Measurements from ENCODE around the gene GRB10. TPM values are rescaled to one million over a fixed set of nuclear protein-coding genes. Genes with fewer than 3 reads are reported as not detected.

Gene GRB10
- polyA plus RNA-seq, 3 donors: 1.3 to 3.1 (median 1.5) TPM

DNA sequence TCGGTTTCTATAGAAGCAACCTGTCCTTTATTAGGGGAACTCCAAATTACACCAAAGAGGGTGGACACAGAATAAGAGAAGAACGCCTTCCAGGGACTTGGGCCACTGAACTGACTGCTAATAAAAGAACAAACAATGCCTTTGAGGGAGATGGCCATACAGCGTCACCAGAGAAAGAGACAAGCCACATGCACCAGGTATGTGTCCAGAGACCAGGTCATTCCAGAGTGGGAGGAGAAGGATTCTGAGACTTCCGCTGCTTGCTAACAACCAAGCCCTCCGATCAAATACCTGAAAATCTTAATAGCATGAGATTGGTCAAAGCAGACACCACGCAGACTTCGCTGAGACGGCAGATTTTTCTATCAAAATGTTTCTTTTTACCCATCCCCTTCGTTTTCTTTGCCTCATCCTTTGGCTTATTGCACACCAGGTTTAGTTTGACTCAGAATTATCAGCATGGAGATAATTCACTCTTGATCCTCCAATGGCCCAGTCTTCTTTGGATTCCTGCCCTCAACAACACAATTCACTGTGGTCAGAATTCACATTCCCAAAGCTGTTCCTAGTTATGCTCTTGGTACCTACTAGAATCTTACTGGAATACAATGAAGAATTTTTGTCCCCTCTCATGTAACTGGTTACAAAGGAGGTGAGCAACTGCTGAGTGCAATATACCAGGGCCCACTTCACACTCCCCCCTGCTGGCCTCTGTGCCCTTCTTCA is 130.1 kb downstream of the GRB10 start:
- intact Hi-C loops (cut with micrococcal nuclease): no loop called here
- H3K9ac ChIP-seq (ENCODE audit: insufficient read depth, low read length, poor library complexity, severe bottlenecking): no peak overlapping the region
- no peaks in the 10 kb centered on the region for H3K79me2 ChIP-seq (ENCODE audit: insufficient read depth, low read length)
- Mint-ChIP-seq H3K4me1 (peaks cover 20% of the 10 kb centered on the region), H3K27ac (no peak overlapping the region), H3K4me3 (no peak overlapping the region), H3K9me3 (no peaks in the 10 kb centered on the region), H3K36me3 (peaks cover 0 to 5% of the 10 kb centered on the region in 2 donors), H3K27me3 (ENCODE audit: low read depth in 3 of 3) (peaks cover 0 to 2% (median 2%) of the 10 kb centered on the region in 3 donors)
- no peak for TF ChIP-seq CTCF (IDR thresholded peaks at IDR 0.05)
- H3K36me3 ChIP-seq (replicated peaks in 1 of 2; ENCODE audit: control insufficient read depth in 1 of 2, insufficient read depth in 2 of 2, low read length in 2 of 2): no peaks in the 10 kb centered on the region
- no peak overlapping the region for H3K27ac ChIP-seq (ENCODE audit: low read depth in 1 of 2, low read length in 2 of 2)
- H3K9me3 ChIP-seq (replicated peaks in 1 of 2; ENCODE audit: control insufficient read depth in 1 of 2, insufficient read depth in 1 of 2, low read length in 2 of 2): no peaks in the 10 kb centered on the region
- H3K4me1 ChIP-seq (ENCODE audit: control insufficient read depth in 1 of 2, insufficient read depth in 2 of 2, low read length in 2 of 2): peaks cover 7 to 16% of the 10 kb centered on the region in 2 donors
- no peaks in the 10 kb centered on the region for H4K20me1 ChIP-seq (ENCODE audit: insufficient read depth, low read length)
- 96% methylated on average over 7 of the region's 9 CpGs for WGBS (ENCODE audit: insufficient coverage)
- H3K27me3 ChIP-seq (ENCODE audit: control insufficient read depth in 2 of 2, insufficient read depth in 2 of 2, low read length in 2 of 2): no peaks in the 10 kb centered on the region
- no peak for DNase-seq
- no peak overlapping the region for H3K4me2 ChIP-seq (replicated peaks; ENCODE audit: extremely low read depth, low read length, poor library complexity, severe bottlenecking)
- no peak overlapping the region for H2AFZ ChIP-seq (ENCODE audit: insufficient read depth, low read depth, low read length, poor library complexity, severe bottlenecking)
- no peak overlapping the region for H3K4me3 ChIP-seq (replicated peaks in 1 of 3; ENCODE audit: low read depth in 2 of 3, low read length in 3 of 3)

DNA sequence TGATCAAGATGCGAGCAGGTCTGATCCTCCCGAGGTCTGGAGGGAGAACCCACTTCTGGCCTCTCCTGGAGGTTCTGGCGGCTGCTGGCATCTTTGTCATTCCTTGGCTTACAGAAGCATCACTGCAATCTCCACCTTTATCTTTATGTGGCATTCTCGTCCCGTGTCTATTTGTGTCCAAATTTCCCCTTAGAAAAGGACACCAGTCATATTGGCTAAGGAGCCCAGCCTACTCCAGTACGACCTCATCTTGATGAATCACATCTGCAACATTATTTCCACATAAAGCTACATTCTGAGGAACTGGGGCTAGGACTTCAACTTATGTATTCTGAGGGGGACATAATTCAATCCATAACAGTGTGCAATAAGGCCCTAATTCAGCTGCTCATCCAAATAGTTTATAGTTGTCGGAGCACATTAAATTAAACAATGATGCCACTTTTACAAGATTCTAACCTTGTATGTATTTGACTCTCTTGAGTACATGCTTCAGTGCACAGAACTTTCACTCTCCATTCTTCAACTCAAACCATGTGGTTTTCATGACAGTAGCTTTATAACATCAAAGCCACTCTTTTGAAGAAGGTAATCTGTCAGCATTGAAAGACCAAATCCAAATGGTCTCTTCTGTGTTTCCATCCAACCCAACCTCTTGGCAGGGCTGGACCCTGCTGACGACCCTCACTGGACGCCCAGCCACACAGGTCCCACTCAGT is 131.3 kb downstream of the GRB10 start:
- Mint-ChIP-seq H3K36me3 (peaks cover 0 to 5% of the 10 kb centered on the region in 2 donors), H3K27me3 (ENCODE audit: low read depth in 3 of 3) (peaks cover 0 to 3% (median 2%) of the 10 kb centered on the region in 3 donors), H3K4me1 (peaks cover 20% of the 10 kb centered on the region), H3K9me3 (no peaks in the 10 kb centered on the region), H3K27ac (no peak overlapping the region), H3K4me3 (no peak overlapping the region)
- no peak for DNase-seq
- H3K27ac ChIP-seq (ENCODE audit: low read depth in 1 of 2, low read length in 2 of 2): no peak overlapping the region
- no peak overlapping the region for H2AFZ ChIP-seq (ENCODE audit: insufficient read depth, low read depth, low read length, poor library complexity, severe bottlenecking)
- peaks cover 7 to 16% of the 10 kb centered on the region in 2 donors for H3K4me1 ChIP-seq (ENCODE audit: control insufficient read depth in 1 of 2, insufficient read depth in 2 of 2, low read length in 2 of 2)
- H3K9ac ChIP-seq (ENCODE audit: insufficient read depth, low read length, poor library complexity, severe bottlenecking): no peak overlapping the region
- intact Hi-C loops (cut with micrococcal nuclease): no loop called here
- H3K27me3 ChIP-seq (ENCODE audit: control insufficient read depth in 2 of 2, insufficient read depth in 2 of 2, low read length in 2 of 2): no peaks in the 10 kb centered on the region
- H4K20me1 ChIP-seq (ENCODE audit: insufficient read depth, low read length): no peaks in the 10 kb centered on the region
- no peaks in the 10 kb centered on the region for H3K79me2 ChIP-seq (ENCODE audit: insufficient read depth, low read length)
- H3K4me2 ChIP-seq (replicated peaks; ENCODE audit: extremely low read depth, low read length, poor library complexity, severe bottlenecking): no peak overlapping the region
- H3K9me3 ChIP-seq (replicated peaks in 1 of 2; ENCODE audit: control insufficient read depth in 1 of 2, insufficient read depth in 1 of 2, low read length in 2 of 2): no peaks in the 10 kb centered on the region
- H3K36me3 ChIP-seq (replicated peaks in 1 of 2; ENCODE audit: control insufficient read depth in 1 of 2, insufficient read depth in 2 of 2, low read length in 2 of 2): no peaks in the 10 kb centered on the region
- TF ChIP-seq CTCF (IDR thresholded peaks at IDR 0.05): no peak
- 100% methylated on average over 5 of the region's 9 CpGs for WGBS (ENCODE audit: insufficient coverage)
- no peak overlapping the region for H3K4me3 ChIP-seq (replicated peaks in 1 of 3; ENCODE audit: low read depth in 2 of 3, low read length in 3 of 3)

Data from CD14-positive monocyte (primary cell).